NT2/D1 (cell line): ENCODE measurements around the gene ERC1.

ENCODE experiments used
- SUZ12 ChIP-seq: IDR thresholded peaks from 2 replicates; pipeline ENCODE4 v1.6.1; 2011; ENCODE audit not compliant: insufficient read length, insufficient read depth; ENCODE audit errors: extremely low read depth
- YY1 ChIP-seq: IDR thresholded peaks from 2 replicates; pipeline ENCODE4 v1.6.1; 2011; ENCODE audit not compliant: insufficient read length, insufficient read depth
- ZNF274 ChIP-seq: IDR thresholded peaks from 2 replicates; pipeline ENCODE4 v1.6.1; 2011; ENCODE audit warnings: mild to moderate bottlenecking, low read depth, low read length

DNA sequence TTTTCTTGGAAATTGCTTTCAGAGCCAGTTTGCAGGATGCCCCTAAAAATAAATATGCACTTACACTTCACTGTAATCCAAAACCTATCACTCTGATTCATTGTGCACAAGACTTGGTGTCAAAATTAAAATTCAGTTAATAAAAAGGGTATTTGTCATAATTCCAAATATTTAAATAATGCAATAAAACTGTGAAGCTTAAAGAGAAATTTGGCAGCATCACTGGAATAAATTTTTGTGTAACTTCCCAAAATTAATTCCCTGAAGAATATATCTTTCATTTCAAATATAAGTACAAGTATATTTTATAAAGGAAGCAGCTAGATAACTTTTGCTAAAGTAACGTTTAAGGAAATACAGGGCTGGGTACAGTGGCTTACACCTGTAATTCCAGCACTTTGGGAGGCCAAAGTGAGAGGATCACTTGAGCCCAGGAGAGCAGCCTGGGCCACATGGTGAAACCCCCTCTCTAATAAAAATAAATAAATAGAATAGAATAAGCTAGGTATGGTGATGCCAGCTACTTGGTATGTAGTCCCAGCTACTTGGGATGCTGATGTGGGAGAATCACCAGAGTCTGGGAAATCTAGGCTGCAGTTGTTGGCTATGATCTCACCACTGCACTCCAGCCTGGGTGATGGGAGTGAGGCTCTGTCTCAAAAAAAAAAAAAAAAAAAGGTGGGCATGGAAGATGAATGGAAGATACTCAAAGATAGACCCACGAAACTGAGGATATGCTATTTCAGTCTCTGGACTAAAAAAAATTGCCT is 369.6 kb downstream of the ERC1 start:
- TF ChIP-seq SUZ12 (no peak), YY1 (no peak), ZNF274 (no peak)
